Ovary (tissue), 9 donors: ENCODE measurements around the gene SLX4IP. TPM values are rescaled to one million over a fixed set of nuclear protein-coding genes. Genes with fewer than 3 reads are reported as not detected.

Experiments used
- DNase-seq, 5 donors: peaks; one replicate each; pipeline ENCODE4 v3.0.0-alpha.2; 2019 to 2020
- H3K27ac ChIP-seq, 2 donors: fragments of 200-600 bp; one replicate each; pipeline versions ENCODE4 v1.5.1 to v1.8.0; 2019 to 2022
- H3K27me3 ChIP-seq: fragments of 200-600 bp; one replicate; pipeline ENCODE4 v1.8.0; 2022
- H3K36me3 ChIP-seq: fragments of 200-600 bp; sonication (generic); one replicate; pipeline ENCODE4 v1.5.1; 2019
- H3K4me1 ChIP-seq: one replicate; pipeline ENCODE4 v1.8.1; 2013; ENCODE audit warnings: mild to moderate bottlenecking, moderate library complexity; ENCODE audit not compliant: insufficient read depth
- H3K4me3 ChIP-seq: fragments of 200-600 bp; sonication (generic); one replicate; pipeline ENCODE4 v1.5.1; 2017
- H3K9me3 ChIP-seq, 2 donors: fragments of 200-600 bp in 1 of 2; sonication (generic) in 1 of 2; one replicate each; pipeline versions ENCODE4 v1.5.1 to v1.8.1; 2013 to 2019; ENCODE audit warnings: mild to moderate bottlenecking in 1 of 2, moderate library complexity in 1 of 2
- CTCF ChIP-seq, 3 donors: fragments of 450-650 bp in 2 of 3; fragments of 200-600 bp in 1 of 3; IDR thresholded peaks; one replicate each; pipeline versions ENCODE4 v1.5.1 to v1.8.0; 2016 to 2022; ENCODE audit warnings: antibody characterized with exemption in 3 of 3, mild to moderate bottlenecking in 1 of 3
- EP300 ChIP-seq: sonication (generic); formaldehyde crosslinking; IDR thresholded peaks from one replicate; pipeline ENCODE4 v1.6.1; 2017; ENCODE audit warnings: antibody characterized with exemption
- POLR2A ChIP-seq: fragments of 450-650 bp; IDR thresholded peaks from one replicate; pipeline ENCODE4 v1.6.1; 2017; ENCODE audit warnings: antibody characterized with exemption, mild to moderate bottlenecking, moderate library complexity
- WGBS, 3 donors: extraction: QIAGEN DNeasy Blood & Tissue Kit in 1 of 3; methylation state at CpG; one replicate each; pipeline versions ENCODE4 v1.1.5 to v1.1.7; 2013 to 2017; 5-methylcytosine and 5-hydroxymethylcytosine counted together
- intact Hi-C, 4 donors: fragments of 100-400 bp; cut with DNase I; formaldehyde crosslinking; loops; one replicate each; pipeline versions ENCODE4 v1.11.0 to v1.15.1; 2022 to 2023
- polyA plus RNA-seq, 2 donors: library from polyadenylated mRNA; stranded (reverse); fragments of 200-250 nt in 1 of 2; fragments of 350-450 nt in 1 of 2; fragmentation: Illumina TruSeq in 1 of 2; extraction: RNeasy Lipid Tissue Mini Kit (QIAGEN cat#74804) in 1 of 2; gene quantifications; one replicate each; pipeline ENCODE4 v1.2.3, GENCODE V29; 2013 to 2014
- total RNA-seq, 7 donors: library from RNA; depleted of rRNA in 2 of 7; stranded (reverse); fragments of >200 nt in 2 of 7; fragmentation: NEBNext Ultra II Directional in 3 of 7; extraction: Animal tissue kit (Norgen Biotek cat#: 25700) in 3 of 7; gene quantifications; one replicate each; pipeline versions ENCODE4 v1.1.0 to v1.2.4, GENCODE V29; 2016 to 2023
- donor health status: DM: no; HTN: no; CAD: no; lungs with moderate emphysema.
- donor health status: DM: no; HTN: no; CAD: no.
- donor health status: Bipolar disorder and iron deficiency.
- donor health status: DM: yes; HTN: yes; CAD: no.
- donor health status: DM: no; HTN: no; CAD: no.
- donor health status: DM: yes; HTN: yes; CAD: no.

The SLX4IP gene
- total and polyA plus RNA-seq, 9 donors = 0.98 to 5.1 (median 2.8) TPM

GRCh38 chr20:10478205-10478604, 43.1 kb downstream of the SLX4IP start:
- H3K27me3 ChIP-seq = no peaks in the 10 kb centered on the region
- TF ChIP-seq CTCF (IDR thresholded peaks at IDR 0.05) (no peak), POLR2A (no peak), EP300 (no peak)
- no peaks in the 10 kb centered on the region for H3K36me3 ChIP-seq
- no peak overlapping the region for H3K27ac ChIP-seq
- intact Hi-C loops = loop anchor here in 1 of 4 donors (10.0 kb wide), 1 partner anchor 167 kb away; no protein-coding TSS in a partner anchor
- DNase-seq = no peak
- no peaks in the 10 kb centered on the region for H3K9me3 ChIP-seq
- H3K4me1 ChIP-seq = no peaks in the 10 kb centered on the region
- 97 to 98% (median 98%) methylated on average over 1 of the region's 1 CpG for WGBS, 3 donors
- no peak overlapping the region for H3K4me3 ChIP-seq

- Histone ChIP-seq H3K27me3 (no peaks in the 10 kb centered on the region), H3K4me3 (no peak overlapping the region), H3K27ac (no peak overlapping the region), H3K36me3 (no peaks in the 10 kb centered on the region), H3K9me3 (no peaks in the 10 kb centered on the region), H3K4me1 (no peaks in the 10 kb centered on the region)
- DNase-seq = no peak
- WGBS, 3 donors = 81 to 92% (median 82%) methylated on average over 4 of the region's 4 CpGs
- TF ChIP-seq POLR2A (no peak), CTCF (IDR thresholded peaks at IDR 0.05) (no peak), EP300 (no peak)
- intact Hi-C loops = loop anchor here in 1 of 4 donors (10.0 kb wide), 1 partner anchor 166 kb away; no protein-coding TSS in a partner anchor
These were observed 43.8 kb downstream of the SLX4IP start for GRCh38 chr20:10478930-10479329.

DNA sequence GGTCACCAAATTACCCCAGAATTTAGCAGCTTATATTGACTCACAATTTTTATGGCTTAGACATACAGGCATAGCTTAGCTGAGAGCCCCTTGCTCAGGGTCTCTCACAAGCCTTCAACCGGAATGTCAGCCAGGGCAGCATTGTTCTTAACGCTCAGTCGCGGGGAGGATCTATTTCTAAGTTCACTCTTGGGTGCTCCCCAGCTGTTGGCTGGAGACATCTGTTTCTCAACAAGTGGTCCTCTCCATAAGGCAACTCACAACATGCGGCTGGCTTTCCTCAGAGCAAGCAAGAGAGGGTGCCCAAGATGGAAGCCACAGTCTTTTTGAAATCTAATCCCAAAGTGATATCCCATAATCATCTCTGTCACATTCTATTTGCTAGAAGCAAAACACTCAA, 46.6 kb downstream of the SLX4IP start:
- intact Hi-C loops = no loop called here
- TF ChIP-seq EP300 = no peak
- no peak for TF ChIP-seq CTCF (IDR thresholded peaks at IDR 0.05)
- no peak for TF ChIP-seq POLR2A
- WGBS, 3 donors = 69 to 94% (median 84%) methylated on average over 5 of the region's 5 CpGs

DNA sequence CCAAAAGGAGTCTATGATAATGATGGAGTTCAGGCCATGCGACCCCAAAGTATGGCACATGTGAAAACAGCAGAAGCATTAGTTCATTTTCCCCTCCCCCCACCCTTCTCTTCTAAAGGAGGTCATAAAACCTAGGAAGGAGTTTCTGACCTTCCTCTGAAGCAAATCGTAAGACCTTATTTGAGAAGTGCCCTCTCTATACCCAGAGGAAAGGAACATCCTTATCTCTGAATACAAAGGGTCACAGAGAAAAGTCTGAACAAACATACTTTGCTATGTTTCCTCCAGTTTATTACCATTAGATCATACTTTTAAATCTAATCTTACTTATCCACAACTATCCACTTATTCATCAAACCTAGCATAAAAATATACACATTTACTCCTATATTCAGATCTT, 48.6 kb downstream of the SLX4IP start:
- Histone ChIP-seq H3K4me1 (no peaks in the 10 kb centered on the region), H3K9me3 (no peaks in the 10 kb centered on the region), H3K4me3 (no peak overlapping the region), H3K36me3 (no peaks in the 10 kb centered on the region), H3K27ac (no peak overlapping the region), H3K27me3 (no peaks in the 10 kb centered on the region)
- 89 to 95% (median 92%) methylated on average over 2 of the region's 2 CpGs for WGBS, 3 donors
- DNase-seq = no peak
- intact Hi-C loops = no loop called here
- TF ChIP-seq POLR2A (no peak), EP300 (no peak), CTCF (IDR thresholded peaks at IDR 0.05) (no peak)

More for the DNA sequence above, 46.6 kb downstream of the SLX4IP start:
- H3K36me3 ChIP-seq = no peaks in the 10 kb centered on the region
- H3K27ac ChIP-seq = no peak overlapping the region
- H3K4me3 ChIP-seq = no peak overlapping the region
- DNase-seq = no peak
- H3K27me3 ChIP-seq = no peaks in the 10 kb centered on the region
- H3K9me3 ChIP-seq = no peaks in the 10 kb centered on the region
- H3K4me1 ChIP-seq = no peaks in the 10 kb centered on the region
